ENCODE results near the gene ADA.

- TF ChIP-seq CTCF (IDR thresholded peaks at IDR 0.05): no peak
- no peak for TF ChIP-seq POLR2A (IDR thresholded peaks at IDR 0.05)
Measured at GRCh38 chr20:44632103-44632752, 19.3 kb downstream of the ADA start.

Data from Peyer's patch (tissue), 4 donors.